Anterior cingulate cortex (tissue), 58 donors: Measurements from ENCODE around the gene MAN1A1.

Experiments used
- DNase-seq, 58 donors: peaks; one replicate each; lab custom pipeline; 2025; lab: John Stamatoyannopoulos, UW

MAN1A1 gene

DNA sequence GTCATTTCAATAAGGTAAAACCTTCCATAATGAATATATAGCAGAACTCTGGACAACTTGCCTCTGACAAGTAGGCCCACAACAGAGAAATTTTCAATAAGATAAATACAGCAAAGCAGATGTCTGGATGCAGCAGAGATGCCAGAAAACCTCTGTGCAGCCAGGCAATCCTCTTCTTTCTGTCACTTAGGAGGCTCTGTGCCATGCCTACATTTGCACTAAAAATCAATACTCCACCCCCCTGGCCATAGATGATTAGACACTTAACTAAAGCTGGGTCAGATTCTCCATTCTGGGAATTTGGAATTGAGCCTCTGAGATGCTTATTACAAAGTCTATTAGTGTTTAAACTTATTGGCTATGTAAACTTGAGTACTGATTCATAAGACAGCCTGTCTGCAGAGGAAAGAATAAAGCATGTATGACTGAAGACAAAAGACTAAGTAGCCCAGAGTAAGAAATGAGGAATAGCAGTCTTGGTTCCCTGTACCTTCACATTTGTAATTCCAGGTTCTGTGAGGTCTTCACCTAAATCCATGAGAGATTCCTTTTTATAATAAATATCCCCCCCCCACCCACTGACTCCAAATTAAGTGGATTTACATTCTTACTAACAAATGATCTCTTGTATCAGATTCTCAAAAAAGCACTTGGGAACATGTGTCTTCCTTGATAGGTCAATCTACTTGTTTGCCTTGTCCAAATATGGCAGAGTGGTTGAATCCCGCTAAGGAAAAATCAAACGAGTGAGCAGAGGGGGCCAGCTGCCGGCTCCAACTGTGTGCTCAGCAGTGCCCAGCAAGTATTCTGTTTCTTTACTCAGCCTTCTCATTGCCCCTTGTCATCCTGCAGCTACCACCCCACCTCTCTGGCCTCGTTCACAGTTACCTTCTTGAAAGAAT is 20.4 kb downstream of the MAN1A1 start:
- DNase-seq, result no peak

- no peak for DNase-seq
Measured at GRCh38 chr6:119328254-119328653, 21.3 kb downstream of the MAN1A1 start.

DNA sequence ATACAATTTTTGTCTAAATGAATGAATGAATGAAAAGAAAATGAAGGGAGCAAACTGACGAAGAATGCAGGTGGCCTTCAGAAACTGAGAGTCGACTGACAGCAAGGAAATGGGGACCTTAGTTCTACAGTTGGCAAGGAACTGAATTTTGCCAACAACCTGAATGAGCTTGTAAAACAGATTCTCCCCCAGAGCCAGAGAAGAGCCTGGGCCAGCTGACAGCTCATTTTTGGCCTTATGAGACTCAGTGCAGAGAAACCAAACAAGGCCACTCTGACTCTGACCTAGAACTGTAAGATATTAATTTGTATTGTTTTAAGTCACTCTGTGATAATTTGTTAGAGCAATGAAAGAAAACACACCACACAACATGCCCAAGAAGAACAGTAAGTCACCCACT is 21.8 kb downstream of the MAN1A1 start:
- no peak for DNase-seq

DNA sequence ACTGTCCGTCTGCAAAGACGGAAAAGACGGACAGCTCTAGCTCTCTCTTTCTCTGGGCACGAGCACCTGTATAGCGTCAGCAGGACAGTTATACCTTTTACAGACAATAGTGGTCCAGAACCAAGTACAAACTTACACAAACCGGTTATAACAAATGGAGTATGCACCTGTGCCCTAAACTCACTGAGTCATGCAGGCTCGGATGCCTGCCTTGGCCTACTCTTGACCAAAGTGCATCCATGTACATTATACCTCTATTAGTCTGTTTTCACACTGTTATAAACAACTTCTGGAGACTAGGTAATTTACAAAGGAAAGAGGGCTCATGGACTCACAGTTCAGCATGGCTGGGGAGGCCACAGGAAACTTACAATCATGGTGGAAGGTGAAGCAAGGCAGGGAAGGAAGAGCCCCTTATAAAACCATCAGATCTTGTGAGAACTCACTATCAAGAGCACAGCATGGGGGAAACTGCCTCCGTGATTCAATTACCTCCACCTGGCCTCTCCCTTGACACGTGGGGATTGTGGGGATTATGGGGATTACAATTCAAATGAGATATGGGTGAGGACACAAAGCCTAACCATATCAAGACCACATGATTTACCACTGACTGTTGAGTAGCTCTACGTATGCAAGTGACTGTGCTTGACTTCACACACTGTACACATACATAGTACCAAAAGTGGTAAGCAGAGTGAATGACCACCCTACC is 23.1 kb downstream of the MAN1A1 start:
- DNase-seq, result no peak

- DNase-seq, result no peak
Measured at GRCh38 chr6:119325559-119326265, 23.8 kb downstream of the MAN1A1 start.

DNA sequence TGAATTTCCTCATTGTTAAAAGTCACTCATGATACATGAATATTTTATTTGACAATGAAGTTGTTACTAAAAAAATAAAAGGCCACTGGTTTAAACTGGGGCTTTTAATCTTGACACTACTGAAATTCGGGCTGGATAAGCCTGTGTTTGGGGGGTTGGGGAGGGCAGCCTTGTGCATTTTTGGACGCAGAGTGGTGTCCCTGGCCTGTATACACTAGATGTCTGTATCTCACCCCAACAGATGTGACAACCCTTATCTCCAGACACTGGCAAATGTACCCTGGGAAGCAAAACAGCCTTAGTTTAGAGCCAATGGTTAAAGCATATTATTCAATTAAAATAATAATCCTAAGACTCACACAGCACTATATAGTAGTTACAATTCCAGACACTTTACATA is 24.8 kb downstream of the MAN1A1 start:
- DNase-seq, result no peak

DNA sequence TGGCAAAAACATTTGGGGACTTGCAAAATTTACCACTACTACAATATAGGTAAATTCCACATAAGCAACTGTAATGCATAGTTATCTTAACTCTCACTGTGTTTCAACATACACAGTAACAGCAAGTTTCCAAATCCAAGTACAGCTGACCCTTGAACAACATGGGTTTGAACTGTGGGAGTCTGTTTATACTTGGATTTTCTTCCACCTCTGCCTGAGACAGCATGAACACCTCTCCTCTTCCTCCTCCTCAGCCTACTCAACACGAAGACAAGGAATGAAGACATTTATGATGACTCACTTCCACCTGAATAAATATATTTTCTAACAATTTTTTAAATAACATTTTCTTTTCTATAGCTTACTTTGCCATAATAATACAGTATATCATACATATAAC is 25.6 kb downstream of the MAN1A1 start:
- DNase-seq, result no peak

DNA sequence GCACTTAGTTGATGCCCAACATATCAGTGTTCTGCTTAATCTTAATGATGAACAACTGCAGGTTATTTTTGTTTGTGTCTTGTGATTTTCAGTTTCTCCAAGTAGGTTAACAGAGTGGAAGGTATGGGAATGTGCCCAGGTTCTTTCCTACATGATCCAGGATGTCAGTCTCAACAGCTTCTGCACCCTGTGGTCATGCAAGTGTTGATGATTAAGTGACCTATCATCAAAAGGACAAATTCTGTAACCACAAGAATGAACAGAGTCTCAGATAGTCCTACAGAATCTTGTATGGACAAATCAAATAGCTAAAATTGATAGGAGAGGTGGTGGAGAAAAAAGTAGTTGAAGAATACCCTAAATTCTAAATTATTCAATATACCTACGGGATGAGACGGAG is 26.1 kb downstream of the MAN1A1 start:
- DNase-seq, result no peak

- DNase-seq, result no peak
Measured at GRCh38 chr6:119322715-119323350, 26.7 kb downstream of the MAN1A1 start.

DNA sequence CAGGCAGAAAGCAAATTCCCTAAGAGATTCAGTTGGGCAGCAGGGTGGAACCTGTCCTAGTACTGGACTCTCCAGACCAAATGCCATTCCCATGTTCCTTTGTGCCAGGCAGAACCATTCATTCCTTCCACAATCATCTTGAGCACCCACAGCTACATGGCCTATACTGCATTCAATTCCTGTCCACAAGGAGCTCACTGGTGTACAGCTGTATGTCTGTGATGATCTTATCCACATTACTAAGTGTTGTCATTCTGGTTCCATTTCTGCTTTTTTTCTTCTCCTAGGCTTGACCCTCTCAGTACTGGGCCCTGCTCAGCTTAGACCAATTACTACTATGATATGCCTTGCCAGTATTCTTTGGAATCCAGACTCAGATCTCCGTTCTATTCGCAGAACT is 27.5 kb downstream of the MAN1A1 start:
- no peak for DNase-seq

- no peak for DNase-seq
Measured at GRCh38 chr6:119319694-119320093, 29.9 kb downstream of the MAN1A1 start.

DNA sequence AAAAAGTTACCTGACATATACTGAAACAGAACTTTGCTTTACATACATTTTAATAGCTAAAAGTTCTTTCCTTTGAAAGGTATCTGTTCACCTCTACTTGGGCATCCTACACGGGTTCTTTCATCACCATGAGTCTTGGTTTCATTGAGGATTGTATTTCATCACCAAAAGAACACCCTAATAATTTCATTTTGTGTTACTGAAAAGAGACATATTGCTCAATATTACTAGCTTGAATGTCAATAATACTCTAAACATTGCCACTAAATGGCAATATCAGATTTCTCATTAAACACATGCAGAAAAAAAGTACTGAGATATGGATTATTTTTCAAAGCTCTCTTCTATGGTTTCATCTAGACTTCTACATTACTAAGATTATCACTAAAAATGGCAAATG is 30.8 kb downstream of the MAN1A1 start:
- DNase-seq, result no peak

- DNase-seq, result no peak
Measured at GRCh38 chr6:119318176-119318575, 31.4 kb downstream of the MAN1A1 start.

DNA sequence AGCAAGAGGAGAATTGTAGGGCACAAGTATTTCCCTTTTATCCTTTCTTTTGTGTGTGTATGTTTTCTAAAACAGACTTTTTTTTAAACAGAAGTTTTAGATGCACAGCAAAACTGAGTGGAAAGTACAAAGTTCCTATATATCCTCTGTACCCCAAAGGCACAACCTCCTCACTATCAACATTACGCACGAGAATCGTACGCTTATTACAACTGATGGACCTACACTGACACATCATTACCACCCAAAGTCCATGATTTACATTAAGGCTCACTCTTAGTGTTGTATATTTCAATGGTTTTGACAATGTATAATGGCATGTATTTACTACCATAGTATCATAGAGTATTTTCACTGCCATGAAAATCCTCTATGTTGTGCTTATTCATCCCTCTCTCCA is 32.6 kb downstream of the MAN1A1 start:
- DNase-seq, result no peak

DNA sequence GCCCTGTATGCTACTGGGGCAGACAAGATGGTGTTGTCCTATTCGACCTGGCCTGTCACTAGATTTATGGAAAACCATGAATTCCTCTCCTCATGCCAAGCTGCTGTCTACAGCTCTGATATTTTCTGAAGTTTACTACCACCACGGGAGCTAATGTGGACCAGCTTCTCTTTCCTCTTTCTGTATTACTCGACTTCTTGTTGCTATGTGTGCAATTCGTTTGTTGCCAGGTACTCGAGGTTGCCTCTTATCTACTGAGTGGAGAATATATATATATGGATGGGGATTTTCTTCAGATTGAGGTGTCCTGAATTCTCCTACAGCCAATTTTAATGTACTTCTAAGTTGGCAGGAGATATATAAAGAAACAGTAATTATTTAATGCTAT is 34.7 kb downstream of the MAN1A1 start:
- no peak for DNase-seq

DNA sequence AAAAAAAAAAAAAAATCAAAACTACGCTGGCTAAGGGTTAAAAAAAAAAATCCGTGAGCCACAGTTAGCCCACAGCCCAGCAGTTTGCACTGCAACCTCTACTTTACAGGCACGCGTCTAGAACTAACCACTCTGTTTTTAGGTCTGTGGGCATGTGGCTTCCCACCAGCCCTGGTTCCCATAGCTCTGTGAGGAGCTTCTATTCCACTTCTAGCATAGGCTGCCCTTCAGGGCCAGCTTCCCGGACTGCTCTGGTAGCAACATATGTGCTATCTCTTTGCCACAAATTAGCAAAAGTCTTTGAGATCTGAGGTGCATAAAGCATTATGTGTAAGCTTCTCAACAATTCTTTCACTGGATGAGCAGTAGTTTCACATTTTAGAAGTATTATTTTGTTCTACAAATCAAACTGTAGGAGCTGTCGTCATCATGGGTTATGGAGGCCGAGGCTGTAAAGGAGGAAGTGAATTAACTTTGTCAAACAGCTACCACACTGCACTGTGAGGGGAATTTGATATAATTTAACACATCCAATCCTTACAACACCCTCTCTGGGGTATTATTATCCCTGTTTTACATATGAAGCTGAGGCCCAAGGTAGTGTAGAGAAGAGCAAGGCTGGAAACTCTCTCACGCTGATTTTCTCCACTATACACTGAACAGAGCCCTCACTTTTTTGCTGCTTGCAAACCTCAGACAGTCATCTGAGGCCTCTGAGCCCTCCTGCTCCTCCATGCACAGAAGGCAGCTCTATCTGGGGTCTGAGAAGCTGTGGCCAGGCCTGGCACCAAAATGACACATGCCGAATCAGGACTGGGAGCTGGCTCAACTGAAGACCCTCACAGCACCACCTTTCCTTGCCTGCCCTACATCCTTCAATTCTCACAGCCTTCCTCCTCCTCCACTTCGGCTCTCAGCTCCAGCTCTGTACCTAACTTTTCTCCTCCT is 35.4 kb downstream of the MAN1A1 start:
- no peak for DNase-seq

DNA sequence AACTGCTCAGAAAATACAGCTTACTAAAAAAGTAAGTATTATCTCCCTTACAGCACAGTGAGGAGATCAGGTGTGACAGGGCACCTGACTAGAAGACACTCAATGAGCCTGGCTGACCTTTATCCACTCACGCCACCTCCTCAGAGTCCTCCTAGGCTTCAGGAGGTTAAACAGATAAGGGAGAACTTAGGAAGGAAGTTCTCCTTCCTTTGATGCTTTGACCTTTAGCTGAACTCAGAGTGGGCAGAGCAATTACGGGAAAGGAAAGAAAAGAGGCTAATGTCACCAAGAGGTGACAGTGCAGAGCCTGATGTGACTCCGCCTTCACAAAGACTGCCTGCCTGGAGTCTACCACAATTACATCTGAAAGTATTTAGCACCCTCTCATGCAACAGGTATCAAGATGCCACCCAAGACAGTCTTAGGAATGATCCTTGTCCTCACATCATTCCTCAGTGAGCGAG is 36.7 kb downstream of the MAN1A1 start:
- no peak for DNase-seq

GRCh38 chr6:119312441-119312840 is 37.1 kb downstream of the MAN1A1 start:
- no peak for DNase-seq

GRCh38 chr6:119311514-119312142 is 37.9 kb downstream of the MAN1A1 start:
- no peak for DNase-seq
